HCT116 (cell line): ENCODE data around the gene CDC42BPA. TPM values are rescaled to one million over a fixed set of nuclear protein-coding genes. Genes with fewer than 3 reads are reported as not detected.

Source experiments
- ATAC-seq: fragments of 200-7000 bp; cut with Tn5 transposase; 2 replicates; pipeline ENCODE4 v1.9.1; 2020; ENCODE audit warnings: mild to moderate bottlenecking, moderate library complexity
- BruUV-seq: library from RNA; stranded (reverse); fragments of 400-500 nt; replicated peaks from 2 replicates; lab custom pipeline; 2021; lab: Mats Ljungman, UMichigan
- CTCF ChIA-PET: fragments of 300-600 bp; sonication (Branson Sonifier 250); formaldehyde crosslinking; loops from one replicate; lab custom pipeline; 2021; ENCODE audit warnings: antibody characterized with exemption; lab: Charles Lee
- POLR2A ChIA-PET: fragments of 300-600, 350-600 bp; sonication (Branson Sonifier 250); formaldehyde crosslinking; loops from one replicate; lab custom pipeline; 2021; ENCODE audit warnings: antibody characterized with exemption; lab: Charles Lee
- RAD21 ChIA-PET, 2 experiments: fragments of 300-600 bp; sonication (Branson Sonifier 250); formaldehyde crosslinking; loops; one replicate each; lab custom pipeline; 2023; ENCODE audit warnings: low total read pairs in 2 of 2; ENCODE audit not compliant: uncharacterized antibody in 2 of 2, unreplicated experiment in 2 of 2, low non-redundant PET in 1 of 2; lab: Charles Lee
- DNase-seq: peaks from one replicate; pipeline ENCODE4 v3.0.0-alpha.2; 2010; ENCODE audit warnings: low read depth, low spot score
- H2AFZ ChIP-seq: fragments of 200-600 bp; shearing (Covaris generic), sonication (generic); 2 replicates; pipeline ENCODE4 v1.6.1; 2017; ENCODE audit warnings: low read depth, mixed run types, mixed read lengths, antibody characterized with exemption, low read length; ENCODE audit not compliant: poor library complexity, severe bottlenecking
- H3K27ac ChIP-seq: 2 replicates; pipeline ENCODE4 v1.5.1; 2012; ENCODE audit warnings: low read depth, low read length
- H3K27me3 ChIP-seq: fragments of 200-600 bp; sonication (generic); 2 replicates; pipeline ENCODE4 v1.6.1; 2016; ENCODE audit warnings: mixed run types, low read length, mixed read lengths; ENCODE audit not compliant: insufficient read depth
- H3K36me3 ChIP-seq, 2 experiments: fragments of 200-500 bp in 1 of 2; fragments of 200-600 bp in 1 of 2; sonication (Bioruptor generic) in 1 of 2; sonication (generic) in 1 of 2; 2 replicates each; pipeline versions ENCODE4 v1.5.1 to v1.6.1; 2014 to 2016; ENCODE audit warnings: low read length in 2 of 2, inconsistent platforms in 1 of 2, mixed read lengths in 1 of 2, mixed run types in 1 of 2; ENCODE audit not compliant: insufficient read depth in 2 of 2, control insufficient read depth in 1 of 2
- H3K4me1 ChIP-seq, 2 experiments: fragments of 200-600 bp in 1 of 2; sonication (generic) in 1 of 2; 2 replicates each; pipeline versions ENCODE4 v1.5.1 to v1.6.1; 2012 to 2017; ENCODE audit warnings: low read length in 2 of 2, inconsistent platforms in 1 of 2, mild to moderate bottlenecking in 1 of 2, mixed read lengths in 1 of 2, mixed run types in 1 of 2, moderate library complexity in 1 of 2; ENCODE audit not compliant: insufficient read depth in 2 of 2, control insufficient read depth in 1 of 2
- H3K4me2 ChIP-seq: fragments of 200-600 bp; sonication (generic); 2 replicates; pipeline ENCODE4 v1.6.1; 2017; ENCODE audit warnings: mixed run types, low read length, mixed read lengths
- H3K4me3 ChIP-seq, 2 experiments: fragments of 200-600 bp in 1 of 2; sonication (generic) in 1 of 2; replicated peaks in 1 of 2; 2 replicates each; pipeline ENCODE4 v1.5.1; 2011 to 2016; ENCODE audit warnings: low read length in 2 of 2, control low read depth in 1 of 2, low read depth in 1 of 2, mild to moderate bottlenecking in 1 of 2, mixed read lengths in 1 of 2, mixed run types in 1 of 2
- H3K79me2 ChIP-seq: fragments of 200-600 bp; sonication (generic); 2 replicates; pipeline ENCODE4 v1.6.1; 2017; ENCODE audit warnings: mild to moderate bottlenecking, mixed run types, low read length, moderate library complexity, mixed read lengths; ENCODE audit not compliant: insufficient read depth
- H3K9ac ChIP-seq: fragments of 200-600 bp; sonication (generic); 2 replicates; pipeline ENCODE4 v1.6.1; 2016; ENCODE audit warnings: low read length, mixed read lengths
- H3K9me2 ChIP-seq: fragments of 200-600 bp; sonication (generic), shearing (Covaris generic); 2 replicates; pipeline ENCODE4 v1.6.1; 2017; ENCODE audit warnings: mixed run types, mild to moderate bottlenecking, moderate library complexity; ENCODE audit not compliant: insufficient read depth
- H3K9me3 ChIP-seq, 2 experiments: fragments of 200-500 bp in 1 of 2; fragments of 200-600 bp in 1 of 2; sonication (Bioruptor generic) in 1 of 2; sonication (generic) in 1 of 2; 2 replicates each; pipeline ENCODE4 v1.6.1; 2014 to 2017; ENCODE audit warnings: low read length in 2 of 2, mixed read lengths in 2 of 2, inconsistent platforms in 1 of 2, low read depth in 1 of 2, mild to moderate bottlenecking in 1 of 2, mixed run types in 1 of 2, moderate library complexity in 1 of 2; ENCODE audit not compliant: control insufficient read depth in 1 of 2, insufficient read depth in 1 of 2
- H4K20me1 ChIP-seq: fragments of 200-600 bp; sonication (generic), shearing (Covaris generic); 2 replicates; pipeline ENCODE4 v1.6.1; 2017; ENCODE audit warnings: mixed run types, mild to moderate bottlenecking, moderate library complexity; ENCODE audit not compliant: insufficient read depth
- CTCF ChIP-seq, 3 experiments: fragments of 200-600 bp in 1 of 3; sonication (generic) in 1 of 3; IDR thresholded peaks in 2 of 3; conservative IDR thresholded peaks in 1 of 3; 2 replicates each; pipeline ENCODE4 v1.5.1; 2012 to 2017; ENCODE audit warnings: low read depth in 2 of 3, low read length in 2 of 3, antibody characterized with exemption in 1 of 3, borderline replicate concordance in 1 of 3, control low read depth in 1 of 3, mild to moderate bottlenecking in 1 of 3, mixed read lengths in 1 of 3, mixed run types in 1 of 3, moderate library complexity in 1 of 3; ENCODE audit not compliant: insufficient read depth in 1 of 3
- EZH2phosphoT487 ChIP-seq: fragments of 200-600 bp; IDR thresholded peaks from 2 replicates; pipeline ENCODE4 v1.6.1; 2018; ENCODE audit warnings: antibody characterized with exemption, borderline replicate concordance
- JUND ChIP-seq: IDR thresholded peaks from 2 replicates; pipeline ENCODE4 v1.6.1; 2012
- POLR2A ChIP-seq: IDR thresholded peaks from 2 replicates; pipeline ENCODE4 v1.7.0; 2011; ENCODE audit warnings: borderline replicate concordance; ENCODE audit not compliant: insufficient read depth, insufficient read length; ENCODE audit errors: extremely low read depth
- POLR2AphosphoS5 ChIP-seq: IDR thresholded peaks from 2 replicates; pipeline ENCODE4 v1.6.1; 2011; ENCODE audit warnings: mild to moderate bottlenecking, low read depth, low read length, moderate library complexity
- TCF7L2 ChIP-seq: IDR thresholded peaks from 2 replicates; pipeline ENCODE4 v1.7.0; 2011; ENCODE audit warnings: borderline replicate concordance, inconsistent platforms; ENCODE audit not compliant: insufficient read depth, insufficient read length; ENCODE audit errors: extremely low read depth
- ZFX ChIP-seq: fragments of 450-650 bp; IDR thresholded peaks from 2 replicates; pipeline ENCODE4 v1.6.1; 2017
- ZNF274 ChIP-seq: fragments of 200-500 bp; sonication (Bioruptor generic); IDR thresholded peaks from 2 replicates; pipeline ENCODE4 v1.6.1; 2014; ENCODE audit warnings: mild to moderate bottlenecking, low read depth, low read length, inconsistent platforms
- intact Hi-C: fragments of 100-400 bp; cut with micrococcal nuclease; formaldehyde crosslinking; loops from 2 replicates; pipeline ENCODE4 v1.10.0; 2022
- total RNA-seq: library from RNA; stranded (reverse); gene quantifications from one replicate; pipeline ENCODE4 v1.2.1, GENCODE V29; 2021; ENCODE audit not compliant: unreplicated experiment
- TF ChIP-seq, protein P1 (sequence below): IDR thresholded peaks from 2 replicates; pipeline ENCODE4 v1.6.1; 2012; ENCODE audit warnings: low read depth

Gene CDC42BPA
- total RNA-seq, 1 experiment from 2014 or later: 44.0 TPM

DNA sequence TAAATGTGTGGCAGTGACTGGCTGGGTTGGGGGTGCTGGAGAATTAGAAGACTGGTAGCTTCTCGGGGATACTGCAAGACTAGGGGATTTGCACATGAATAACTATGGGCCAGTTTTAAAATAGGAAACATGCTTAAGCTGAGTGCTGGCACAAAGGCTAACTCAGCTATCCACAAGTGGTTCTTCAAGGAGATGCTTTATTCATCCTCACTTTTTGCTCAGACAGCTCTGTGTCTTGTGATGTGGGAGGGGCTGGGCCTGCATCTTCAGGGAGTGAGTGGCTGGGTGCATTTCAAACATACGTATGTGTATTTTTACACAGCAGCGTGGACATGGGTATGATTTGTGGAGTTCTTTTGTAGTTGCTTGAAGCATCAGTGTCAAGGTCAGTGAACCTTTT, 375.9 kb downstream of the CDC42BPA start:
- RAD21 ChIA-PET: no interaction called here
- H3K9me2 ChIP-seq: no peaks in the 10 kb centered on the region
- H3K4me2 ChIP-seq: no peak overlapping the region
- no peaks in the 10 kb centered on the region for H3K9me3 ChIP-seq
- intact Hi-C loops: no loop called here
- TF ChIP-seq ZFX (no peak), TCF7L2 (no peak), POLR2AphosphoS5 (no peak), POLR2A (no peak), EZH2phosphoT487 (no peak), JUND (no peak), ZNF274 (no peak), CTCF (IDR thresholded peaks at IDR 0.05 in 2 of 3, conservative IDR thresholded peaks at IDR 0.05 in 1 of 3; ENCODE audit: borderline replicate concordance in 1 of 3, insufficient read depth in 1 of 3, low read depth in 2 of 3, low read length in 2 of 3) (no peak)
- TF ChIP-seq, protein P1, sequence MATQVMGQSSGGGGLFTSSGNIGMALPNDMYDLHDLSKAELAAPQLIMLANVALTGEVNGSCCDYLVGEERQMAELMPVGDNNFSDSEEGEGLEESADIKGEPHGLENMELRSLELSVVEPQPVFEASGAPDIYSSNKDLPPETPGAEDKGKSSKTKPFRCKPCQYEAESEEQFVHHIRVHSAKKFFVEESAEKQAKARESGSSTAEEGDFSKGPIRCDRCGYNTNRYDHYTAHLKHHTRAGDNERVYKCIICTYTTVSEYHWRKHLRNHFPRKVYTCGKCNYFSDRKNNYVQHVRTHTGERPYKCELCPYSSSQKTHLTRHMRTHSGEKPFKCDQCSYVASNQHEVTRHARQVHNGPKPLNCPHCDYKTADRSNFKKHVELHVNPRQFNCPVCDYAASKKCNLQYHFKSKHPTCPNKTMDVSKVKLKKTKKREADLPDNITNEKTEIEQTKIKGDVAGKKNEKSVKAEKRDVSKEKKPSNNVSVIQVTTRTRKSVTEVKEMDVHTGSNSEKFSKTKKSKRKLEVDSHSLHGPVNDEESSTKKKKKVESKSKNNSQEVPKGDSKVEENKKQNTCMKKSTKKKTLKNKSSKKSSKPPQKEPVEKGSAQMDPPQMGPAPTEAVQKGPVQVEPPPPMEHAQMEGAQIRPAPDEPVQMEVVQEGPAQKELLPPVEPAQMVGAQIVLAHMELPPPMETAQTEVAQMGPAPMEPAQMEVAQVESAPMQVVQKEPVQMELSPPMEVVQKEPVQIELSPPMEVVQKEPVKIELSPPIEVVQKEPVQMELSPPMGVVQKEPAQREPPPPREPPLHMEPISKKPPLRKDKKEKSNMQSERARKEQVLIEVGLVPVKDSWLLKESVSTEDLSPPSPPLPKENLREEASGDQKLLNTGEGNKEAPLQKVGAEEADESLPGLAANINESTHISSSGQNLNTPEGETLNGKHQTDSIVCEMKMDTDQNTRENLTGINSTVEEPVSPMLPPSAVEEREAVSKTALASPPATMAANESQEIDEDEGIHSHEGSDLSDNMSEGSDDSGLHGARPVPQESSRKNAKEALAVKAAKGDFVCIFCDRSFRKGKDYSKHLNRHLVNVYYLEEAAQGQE: no peak
- TF ChIP-seq, all 23 proteins: peak for 0
- H3K4me1 ChIP-seq: peaks cover 5 to 35% of the 10 kb centered on the region in 2 experiments
- ATAC-seq (no peak), DNase-seq (no peak)
- no peak overlapping the region for H3K9ac ChIP-seq
- CTCF ChIA-PET: no interaction called here
- H3K27me3 ChIP-seq: no peaks in the 10 kb centered on the region
- no peaks in the 10 kb centered on the region for H4K20me1 ChIP-seq
- H3K79me2 ChIP-seq: peaks cover 17% of the 10 kb centered on the region; the same call in 1 of the 2 replicates
- no peak overlapping the region for H3K27ac ChIP-seq
- POLR2A ChIA-PET: no interaction called here
- no TSS peak for BruUV-seq
- no peak overlapping the region for H2AFZ ChIP-seq
- no peaks in the 10 kb centered on the region for H3K36me3 ChIP-seq
- no peak overlapping the region for H3K4me3 ChIP-seq
